Endothelial cell of umbilical vein (primary cell): ENCODE results near the gene SNRNP200. TPM values are rescaled to one million over a fixed set of nuclear protein-coding genes. Genes with fewer than 3 reads are reported as not detected.

Source experiments
- BruUV-seq: library from RNA; stranded (reverse); fragments of 400-500 nt; replicated peaks from 2 replicates; lab custom pipeline; 2021; lab: Mats Ljungman, UMichigan
- CTCF ChIA-PET: fragments of 300-600, 350-600 bp; sonication (Branson Sonifier 250); formaldehyde crosslinking; loops from one replicate; lab custom pipeline; 2021; ENCODE audit warnings: antibody characterized with exemption, inconsistent platforms; lab: Charles Lee
- POLR2A ChIA-PET: fragments of 300-600, 350-600 bp; sonication (Branson Sonifier 250); formaldehyde crosslinking; loops from one replicate; lab custom pipeline; 2021; ENCODE audit warnings: antibody characterized with exemption, inconsistent platforms; lab: Charles Lee
- DNase-seq: peaks from one replicate; pipeline ENCODE4 v3.0.0-alpha.2; 2011; ENCODE audit warnings: low read depth, low spot score
- FAIRE-seq: peaks from 2 replicates; lab custom pipeline; 2011; peaks lifted over from hg19 to GRCh38; lab: Jason Lieb, UNC
- H2AFZ ChIP-seq: 2 replicates; pipeline ENCODE4 v1.6.0; 2012; ENCODE audit warnings: low read depth, low read length, control low read depth, inconsistent platforms
- H3K27ac ChIP-seq: 2 replicates; pipeline ENCODE4 v1.5.1; 2011; ENCODE audit warnings: low read depth, mild to moderate bottlenecking, control low read depth, low read length, moderate library complexity; ENCODE audit not compliant: insufficient read depth
- H3K27me3 ChIP-seq, 2 experiments: 2 replicates each; pipeline versions ENCODE4 v1.6.0 to v1.6.1; 2011; ENCODE audit warnings: low read length in 2 of 2, mixed read lengths in 1 of 2; ENCODE audit not compliant: control insufficient read depth in 2 of 2, insufficient read depth in 2 of 2
- H3K36me3 ChIP-seq, 2 experiments: 2 replicates in 1 of 2; 3 replicates in 1 of 2; pipeline ENCODE4 v1.5.1; 2011; ENCODE audit warnings: low read length in 2 of 2, mild to moderate bottlenecking in 1 of 2, moderate library complexity in 1 of 2; ENCODE audit not compliant: control insufficient read depth in 2 of 2, insufficient read depth in 2 of 2; ENCODE audit errors: extremely low read depth in 1 of 2
- H3K4me1 ChIP-seq: 3 replicates; pipeline ENCODE4 v1.5.1; 2011; ENCODE audit warnings: mild to moderate bottlenecking, low read length; ENCODE audit not compliant: control insufficient read depth, insufficient read depth; ENCODE audit errors: extremely low read depth
- H3K4me2 ChIP-seq: 2 replicates; pipeline ENCODE4 v1.6.1; 2011; ENCODE audit warnings: low read length, control low read depth, mixed read lengths; ENCODE audit not compliant: insufficient read depth
- H3K4me3 ChIP-seq, 3 experiments: fragments of 200-600 bp in 1 of 3; sonication (generic), shearing (Covaris generic) in 1 of 3; replicated peaks in 1 of 3; 2 replicates each; pipeline ENCODE4 v1.5.1; 2011 to 2016; ENCODE audit warnings: control low read depth in 3 of 3, low read length in 3 of 3, mild to moderate bottlenecking in 2 of 3, inconsistent platforms in 1 of 3, low read depth in 1 of 3, moderate library complexity in 1 of 3; ENCODE audit not compliant: insufficient read depth in 1 of 3
- H3K79me2 ChIP-seq: 2 replicates; pipeline ENCODE4 v1.6.0; 2012; ENCODE audit warnings: low read length, inconsistent platforms; ENCODE audit not compliant: control insufficient read depth, insufficient read depth
- H3K9ac ChIP-seq: replicated peaks from 2 replicates; pipeline ENCODE3; 2011; ENCODE audit warnings: low read length, control low read depth; ENCODE audit not compliant: insufficient read depth; ENCODE audit errors: extremely low read depth
- H3K9me1 ChIP-seq: replicated peaks from 3 replicates; pipeline ENCODE4 v1.6.0; 2011; ENCODE audit warnings: mild to moderate bottlenecking, low read length; ENCODE audit not compliant: control insufficient read depth, insufficient read depth; ENCODE audit errors: extremely low read depth
- H3K9me3 ChIP-seq: replicated peaks from 2 replicates; pipeline ENCODE4 v1.5.1; 2012; ENCODE audit warnings: low read length, inconsistent platforms; ENCODE audit not compliant: control insufficient read depth, insufficient read depth
- H4K20me1 ChIP-seq: replicated peaks from 2 replicates; pipeline ENCODE3; 2011; ENCODE audit warnings: mild to moderate bottlenecking, low read length; ENCODE audit not compliant: control insufficient read depth, insufficient read depth; ENCODE audit errors: extremely low read depth
- CTCF ChIP-seq, 2 donors: IDR thresholded peaks; 1 replicate in 1 of 2; 2 replicates in 1 of 2; pipeline ENCODE4 v1.5.1; 2011; ENCODE audit warnings: low read length in 2 of 2, mild to moderate bottlenecking in 2 of 2, moderate library complexity in 2 of 2, control low read depth in 1 of 2, inconsistent platforms in 1 of 2, low read depth in 1 of 2; ENCODE audit not compliant: insufficient read depth in 1 of 2; ENCODE audit errors: extremely low read depth in 1 of 2
- EZH2 ChIP-seq: IDR thresholded peaks from 2 replicates; pipeline ENCODE4 v1.6.1; 2012; ENCODE audit warnings: borderline replicate concordance, low read depth, mild to moderate bottlenecking, moderate library complexity, low read length, inconsistent platforms; ENCODE audit not compliant: severe bottlenecking
- FOS ChIP-seq: IDR thresholded peaks from 2 replicates; pipeline ENCODE4 v1.6.1; 2011; ENCODE audit warnings: mild to moderate bottlenecking, low read length, moderate library complexity, borderline replicate concordance; ENCODE audit not compliant: insufficient read depth
- GATA2 ChIP-seq: IDR thresholded peaks from 2 replicates; pipeline ENCODE4 v1.7.0; 2011; ENCODE audit warnings: low read depth, mild to moderate bottlenecking, moderate library complexity, mixed read lengths, low read length; ENCODE audit not compliant: insufficient read length, insufficient read depth
- JUN ChIP-seq: IDR thresholded peaks from 2 replicates; pipeline ENCODE4 v1.6.1; 2011; ENCODE audit warnings: borderline replicate concordance, low read depth; ENCODE audit not compliant: insufficient read length, insufficient read depth
- MAX ChIP-seq: IDR thresholded peaks from 2 replicates; pipeline ENCODE4 v1.6.1; 2011; ENCODE audit not compliant: insufficient read depth, insufficient read length
- MYC ChIP-seq: IDR thresholded peaks from one replicate; pipeline ENCODE4 v1.6.1; 2011; ENCODE audit warnings: mild to moderate bottlenecking, low read depth, low read length
- POLR2A ChIP-seq: IDR thresholded peaks from 2 replicates; pipeline ENCODE4 v1.6.1; 2012; ENCODE audit warnings: low read depth, mild to moderate bottlenecking, control low read depth, low read length
- POLR2AphosphoS5 ChIP-seq: IDR thresholded peaks from 2 replicates; pipeline ENCODE4 v1.6.1; 2012; ENCODE audit warnings: low read depth, mild to moderate bottlenecking, control low read depth, low read length, moderate library complexity; ENCODE audit not compliant: insufficient read depth
- dilution Hi-C: fragments of 300-500 bp; cut with MboI; formaldehyde crosslinking; loops from one replicate; pipeline ENCODE4 v1.15.0; 2019; ENCODE audit warnings: low sequenced_read_pairs; ENCODE audit not compliant: extremely low pct_ligation_motif_present
- intact Hi-C: fragments of 100-400 bp; cut with micrococcal nuclease; formaldehyde crosslinking; loops from one replicate; pipeline ENCODE4 v1.10.0; 2022
- polyA plus RNA-seq, 4 experiments: library from polyadenylated mRNA; depleted of rRNA in 3 of 4; stranded (reverse) in 3 of 4; unstranded in 1 of 4; fragments of >200 nt; gene quantifications; 2 replicates each; pipeline versions ENCODE4 v1.2.1 to v1.2.3, GENCODE V29; 2011 to 2012; ENCODE audit warnings: missing spikeins in 1 of 4
- total RNA-seq: library from RNA; stranded (reverse); gene quantifications from 2 replicates; pipeline ENCODE4 v1.2.3, GENCODE V29; 2021

SNRNP200 gene
- total and polyA plus RNA-seq, 2 donors (not counting 3 experiments of a cell fraction or from before 2014, with no cell fraction given), result 124 to 155 TPM

GRCh38 chr2:96239091-96239490 is 66.3 kb downstream of the SNRNP200 start:
- Histone ChIP-seq H3K36me3 (no peaks in the 10 kb centered on the region), H3K27ac (no peak overlapping the region), H3K27me3 (no peaks in the 10 kb centered on the region), H2AFZ (no peak overlapping the region), H4K20me1 (no peaks in the 10 kb centered on the region), H3K9me3 (no peaks in the 10 kb centered on the region), H3K79me2 (no peaks in the 10 kb centered on the region), H3K4me2 (no peak overlapping the region), H3K4me3 (no peak overlapping the region), H3K9me1 (no peaks in the 10 kb centered on the region), H3K9ac (no peak overlapping the region), H3K4me1 (peaks cover 13% of the 10 kb centered on the region)
- ChIA-PET CTCF (interaction anchor here (0.9 to 1.2 kb wide), 2 partner anchors 13 to 122 kb away, joined by 3 read pairs; no protein-coding TSS in a partner anchor), POLR2A (no interaction called here)
- DNase-seq (no peak), FAIRE-seq (no peak)
- intact Hi-C loops (no loop called here), dilution Hi-C loops (no loop called here)
- BruUV-seq, result no TSS peak
- no peak for TF ChIP-seq GATA2
- no peak for TF ChIP-seq JUN
- TF ChIP-seq POLR2A, result no peak
- TF ChIP-seq EZH2, result no peak
- no peak for TF ChIP-seq MYC
- no peak for TF ChIP-seq MAX

- DNase-seq (no peak), FAIRE-seq (no peak)
- Histone ChIP-seq H3K4me1 (peaks cover 13% of the 10 kb centered on the region), H4K20me1 (no peaks in the 10 kb centered on the region), H3K4me2 (no peak overlapping the region), H3K79me2 (no peaks in the 10 kb centered on the region), H3K4me3 (no peak overlapping the region), H2AFZ (no peak overlapping the region), H3K36me3 (no peaks in the 10 kb centered on the region), H3K27me3 (no peaks in the 10 kb centered on the region), H3K27ac (no peak overlapping the region), H3K9me1 (no peaks in the 10 kb centered on the region), H3K9me3 (no peaks in the 10 kb centered on the region), H3K9ac (no peak overlapping the region)
- CTCF ChIA-PET, result interaction anchor here (1.2 kb wide), 1 partner anchor 121 kb away, joined by 3 read pairs; no protein-coding TSS in a partner anchor
- TF ChIP-seq EZH2 (no peak), FOS (no peak), MAX (no peak), POLR2AphosphoS5 (no peak), JUN (no peak), GATA2 (no peak), POLR2A (no peak), CTCF (IDR thresholded peaks at IDR 0.05; ENCODE audit: extremely low read depth in 1 of 2, insufficient read depth in 1 of 2, low read depth in 1 of 2, low read length in 2 of 2) (no peak), MYC (no peak)
- dilution Hi-C loops (no loop called here), intact Hi-C loops (no loop called here)
- POLR2A ChIA-PET, result no interaction called here
- no TSS peak for BruUV-seq
Measured at GRCh38 chr2:96238266-96238665, 67.1 kb downstream of the SNRNP200 start.
